K562 (cell line): ENCODE data around the gene ENTPD8. TPM values are rescaled to one million over a fixed set of nuclear protein-coding genes. Genes with fewer than 3 reads are reported as not detected.

Experiments
- DNMT1 ChIP-seq: fragments of 450-650 bp; IDR thresholded peaks from 2 replicates; pipeline ENCODE4 v1.6.1; 2016; ENCODE audit warnings: antibody characterized with exemption, mild to moderate bottlenecking
- FOXM1 ChIP-seq, 2 experiments: fragments of 450-650 bp in 1 of 2; sonication (generic) in 1 of 2; formaldehyde crosslinking in 1 of 2; IDR thresholded peaks; 2 replicates each; pipeline versions ENCODE4 v1.6.1 to v1.9.0; 2017 to 2022; ENCODE audit warnings: low read depth in 2 of 2, mild to moderate bottlenecking in 2 of 2, missing genetic modification reagents in 1 of 2, moderate library complexity in 1 of 2
- MAFF ChIP-seq: IDR thresholded peaks from 2 replicates; pipeline ENCODE4 v1.6.1; 2012; ENCODE audit warnings: low read length, improper control_type of control experiment
- MIER1 ChIP-seq: fragments of 450-650 bp; IDR thresholded peaks from 2 replicates; pipeline ENCODE4 v1.6.1; 2016; ENCODE audit warnings: antibody characterized with exemption, mild to moderate bottlenecking, low read depth
- MLX ChIP-seq, 2 experiments: fragments of 450-650 bp in 1 of 2; sonication (generic) in 1 of 2; formaldehyde crosslinking; conservative IDR thresholded peaks; 2 replicates each; pipeline versions ENCODE4 v1.4.0 to v1.8.1; 2020 to 2022; ENCODE audit warnings: mild to moderate bottlenecking in 1 of 2, missing genetic modification reagents in 1 of 2
- OTX1 ChIP-seq: fragments of 450-650 bp; formaldehyde crosslinking; IDR thresholded peaks from 2 replicates; pipeline ENCODE4 v1.4.0; 2022; ENCODE audit warnings: mild to moderate bottlenecking
- PHF21A ChIP-seq: fragments of 450-650 bp; IDR thresholded peaks from 2 replicates; pipeline ENCODE4 v1.6.1; 2017; ENCODE audit warnings: low read depth, borderline replicate concordance
- POLR2AphosphoS2 ChIP-seq: IDR thresholded peaks from 2 replicates; pipeline ENCODE4 v1.6.1; 2012; ENCODE audit warnings: low read length, improper control_type of control experiment
- PRPF4 ChIP-seq: fragments of 200-400 bp; formaldehyde crosslinking; IDR thresholded peaks from one replicate; pipeline ENCODE4 v1.6.1; 2017; ENCODE audit warnings: low read length, low read depth, mild to moderate bottlenecking; ENCODE audit not compliant: insufficient read depth, poor library complexity, severe bottlenecking
- REST ChIP-seq, 2 experiments: fragments of 450-650 bp; formaldehyde crosslinking in 1 of 2; IDR thresholded peaks; 2 replicates each; pipeline versions ENCODE4 v1.4.0 to v1.6.1; 2014 to 2020; ENCODE audit warnings: mild to moderate bottlenecking in 2 of 2, borderline replicate concordance in 1 of 2, low read depth in 1 of 2
- RFX7 ChIP-seq: fragments of 250-450 bp; sonication (Bioruptor Pico); IDR thresholded peaks from 2 replicates; pipeline ENCODE4 v1.5.1; 2021; ENCODE audit warnings: mild to moderate bottlenecking
- SIN3B ChIP-seq: fragments of 450-650 bp; IDR thresholded peaks from 2 replicates; pipeline ENCODE4 v1.6.1; 2017; ENCODE audit warnings: low read depth, mild to moderate bottlenecking, moderate library complexity
- THRA ChIP-seq: fragments of 450-650 bp; IDR thresholded peaks from 2 replicates; pipeline ENCODE4 v1.6.1; 2017; ENCODE audit warnings: mild to moderate bottlenecking, moderate library complexity
- THRAP3 ChIP-seq: fragments of 450-650 bp; IDR thresholded peaks from 2 replicates; pipeline ENCODE4 v1.6.1; 2016; ENCODE audit warnings: mild to moderate bottlenecking, inconsistent platforms, borderline replicate concordance
- ZBTB17 ChIP-seq: fragments of 450-650 bp; formaldehyde crosslinking; IDR thresholded peaks from 2 replicates; pipeline ENCODE4 v1.4.0; 2020; ENCODE audit warnings: mild to moderate bottlenecking
- ZNF165 ChIP-seq: fragments of 250-450 bp; sonication (Bioruptor Pico); IDR thresholded peaks from 2 replicates; pipeline ENCODE4 v1.4.0; 2020; ENCODE audit warnings: borderline replicate concordance
- ZNF444 ChIP-seq: fragments of 250-450 bp; sonication (Bioruptor Pico); IDR thresholded peaks from 2 replicates; pipeline ENCODE4 v1.4.0; 2020; ENCODE audit warnings: mild to moderate bottlenecking, moderate library complexity
- ZNF766 ChIP-seq: fragments of 200-800 bp; sonication (Bioruptor generic); conservative IDR thresholded peaks from 2 replicates; pipeline ENCODE4 v1.6.1; 2016; ENCODE audit warnings: missing genetic modification characterization, missing compliant biosample characterization
- ZZZ3 ChIP-seq: fragments of 450-650 bp; IDR thresholded peaks from 2 replicates; pipeline ENCODE4 v1.6.1; 2016; ENCODE audit warnings: antibody characterized with exemption, mild to moderate bottlenecking, moderate library complexity
- polyA plus RNA-seq, 8 experiments: library from polyadenylated mRNA; depleted of rRNA in 4 of 8; stranded (reverse) in 5 of 8; unstranded in 3 of 8; fragments of >200 nt; fragmentation: Nextera tagmentation in 2 of 8; fragmentation: Illumina TruSeq in 1 of 8; extraction: Ambion mirVana in 2 of 8; extraction: Trizol in 1 of 8; gene quantifications; 2 replicates each; pipeline versions ENCODE4 v1.2.1 to v1.2.3, GENCODE V29; 2011 to 2014; ENCODE audit warnings: inconsistent platforms in 1 of 8, missing spikeins in 1 of 8
- total RNA-seq, 7 experiments: library from RNA; depleted of rRNA in 6 of 7; stranded (reverse); fragments of >200 nt in 6 of 7; fragmentation: Illumina TruSeq in 2 of 7; extraction: Trizol in 2 of 7; gene quantifications; 2 replicates each; pipeline versions ENCODE4 v1.2.1 to v1.2.3, GENCODE V29; 2011 to 2021; ENCODE audit warnings: low replicate concordance in 1 of 7

ENTPD8 gene
- total and polyA plus RNA-seq, 9 of the 15 experiments (the other 6 are each of a cell fraction or from before 2014, with no cell fraction given) = 0.06 to 0.27 (median 0.19) TPM; not detected in 5

- TF ChIP-seq REST (IDR thresholded peaks at IDR 0.05; ENCODE audit: borderline replicate concordance) (no peak), REST (CRISPR knock-in tag; IDR thresholded peaks at IDR 0.05; ENCODE audit: low read depth) (0 out of 2 replicates have a peak, but pooled peaks have one; percentile 17), PHF21A (no peak), DNMT1 (no peak), FOXM1 (IDR thresholded peaks at IDR 0.05; ENCODE audit: low read depth) (no peak), FOXM1 (CRISPR knock-in tag; IDR thresholded peaks at IDR 0.05; ENCODE audit: low read depth) (no peak), THRA (no peak), MIER1 (no peak), OTX1 (no peak), ZBTB17 (CRISPR knock-in tag) (no peak), RFX7 (no peak), MLX (CRISPR knock-in tag; conservative IDR thresholded peaks at IDR 0.05) (no peak), SIN3B (peak; percentile 42; the same call in 1 of the 2 replicates), ZZZ3 (no peak), ZNF444 (CRISPR knock-in tag) (no peak), ZNF766 (no peak), PRPF4 (no peak), ZNF165 (CRISPR knock-in tag) (no peak), THRAP3 (no peak), POLR2AphosphoS2 (no peak), MAFF (no peak)
Measured at GRCh38 chr9:137459152-137459600, 18.0 kb upstream of the ENTPD8 start, which contains the start of gene NSMF (continued).
